Endodermal cell (in vitro differentiated cells): Measurements from ENCODE around the gene STAG3. TPM values are rescaled to one million over a fixed set of nuclear protein-coding genes. Genes with fewer than 3 reads are reported as not detected.

Source experiments
- DNase-seq: peaks from one replicate; pipeline ENCODE4 v3.0.0-alpha.2; 2017
- H3K27ac ChIP-seq: 2 replicates; pipeline ENCODE4 v1.5.1; 2013; ENCODE audit warnings: mild to moderate bottlenecking, low read depth, low read length, moderate library complexity
- H3K27me3 ChIP-seq: 2 replicates; pipeline ENCODE4 v1.6.1; 2013; ENCODE audit warnings: mild to moderate bottlenecking, low read length, moderate library complexity; ENCODE audit not compliant: insufficient read depth, control insufficient read depth, poor library complexity, severe bottlenecking
- H3K36me3 ChIP-seq: 2 replicates; pipeline ENCODE4 v1.7.0; 2013; ENCODE audit warnings: mild to moderate bottlenecking, low read length, moderate library complexity; ENCODE audit not compliant: control insufficient read depth, insufficient read depth
- H3K4me1 ChIP-seq: one replicate; pipeline ENCODE4 v1.7.0; 2013; ENCODE audit warnings: low read length; ENCODE audit not compliant: control insufficient read depth, insufficient read depth
- H3K4me3 ChIP-seq: 2 replicates; pipeline ENCODE4 v1.5.1; 2013; ENCODE audit warnings: mild to moderate bottlenecking, low read length, moderate library complexity
- H3K9ac ChIP-seq: 2 replicates; pipeline ENCODE4 v1.6.1; 2013; ENCODE audit warnings: mild to moderate bottlenecking, low read length, moderate library complexity; ENCODE audit not compliant: poor library complexity, severe bottlenecking; ENCODE audit errors: extremely low read depth
- H3K9me3 ChIP-seq: 2 replicates; pipeline ENCODE4 v1.6.1; 2013; ENCODE audit warnings: mild to moderate bottlenecking, low read length, moderate library complexity; ENCODE audit not compliant: control insufficient read depth
- H3K27ac Mint-ChIP-seq: 2 replicates; pipeline ENCODE4 v1.8.0; 2020; ENCODE audit warnings: mixed read lengths
- H3K27me3 Mint-ChIP-seq: 2 replicates; pipeline ENCODE4 v1.8.0; 2021; ENCODE audit warnings: mild to moderate bottlenecking, mixed read lengths; ENCODE audit not compliant: insufficient read depth
- H3K36me3 Mint-ChIP-seq: 2 replicates; pipeline ENCODE4 v1.8.0; 2020; ENCODE audit warnings: low read depth, mixed read lengths
- H3K4me1 Mint-ChIP-seq: 2 replicates; pipeline ENCODE4 v1.8.0; 2020; ENCODE audit warnings: mixed read lengths
- H3K4me3 Mint-ChIP-seq: 2 replicates; pipeline ENCODE4 v1.8.0; 2020; ENCODE audit warnings: mild to moderate bottlenecking, moderate library complexity, mixed read lengths
- H3K9me3 Mint-ChIP-seq: 2 replicates; pipeline ENCODE4 v1.8.0; 2020; ENCODE audit warnings: mild to moderate bottlenecking, mixed read lengths
- WGBS, 2 experiments: methylation state at CpG; one replicate each; pipeline versions ENCODE4 v1.1.5 to v1.1.7; 2013; ENCODE audit warnings: missing lambda C conversion rate in 2 of 2, mixed read lengths in 1 of 2; ENCODE audit not compliant: insufficient coverage in 1 of 2, insufficient read length in 1 of 2; 5-methylcytosine and 5-hydroxymethylcytosine counted together
- total RNA-seq, 2 donors: library from RNA; stranded (reverse); fragmentation: NEBNext Ultra II Directional in 1 of 2; extraction: Animal tissue kit (Norgen Biotek cat#: 25700) in 1 of 2; gene quantifications; 2 replicates in 1 of 2; 3 replicates in 1 of 2; pipeline ENCODE4 v1.2.1, GENCODE V29; 2021
- TF ChIP-seq, protein P1 (sequence below): fragments of 200-600 bp; sonication (generic); conservative IDR thresholded peaks from 2 replicates; pipeline ENCODE4 v1.5.0; 2021; ENCODE audit warnings: antibody characterized with exemption, mild to moderate bottlenecking

The STAG3 gene
- total RNA-seq, 2 donors from 2014 or later = 1.2 to 3.3 TPM

DNA sequence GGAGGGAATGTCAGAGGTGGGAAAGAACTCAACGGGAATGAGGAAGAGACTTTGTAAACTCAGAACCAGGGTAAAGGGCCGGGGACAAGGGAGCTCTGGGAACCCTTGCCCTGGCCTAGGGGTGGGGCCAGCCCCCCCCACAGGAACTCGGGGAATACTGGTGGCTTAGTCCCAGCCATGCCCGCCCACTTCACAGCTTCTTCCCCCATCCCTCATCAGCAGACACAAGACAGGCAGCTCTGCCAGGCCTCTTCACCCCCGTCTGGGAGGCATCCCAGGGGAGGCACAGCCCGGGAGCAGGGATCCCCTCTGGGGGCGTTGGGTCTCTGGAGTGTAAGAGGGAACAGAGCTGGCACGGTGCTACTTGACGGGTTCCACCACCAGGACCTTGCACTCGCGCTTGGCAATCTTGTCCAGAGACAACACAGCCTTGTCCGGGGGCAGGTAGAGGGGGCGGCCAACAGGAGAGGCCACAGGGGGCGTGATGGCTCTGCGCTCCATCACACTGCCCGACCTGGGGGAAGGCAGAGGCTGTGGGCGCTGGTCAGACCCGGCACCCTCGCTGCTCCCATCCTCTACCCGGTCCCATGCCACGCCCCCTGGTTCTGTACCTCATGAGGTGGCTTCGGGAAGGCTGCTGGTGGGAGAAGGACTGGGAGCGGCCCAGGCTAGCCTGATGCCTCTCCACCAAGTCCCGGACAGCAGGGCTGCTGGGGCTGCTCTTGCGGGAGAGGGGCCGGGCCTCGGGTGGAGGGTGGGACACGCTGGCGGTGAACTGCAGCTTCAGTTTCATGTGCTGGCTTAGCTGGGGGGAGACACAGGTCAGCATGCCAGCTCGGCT, 22.8 kb upstream of the STAG3 start:
- H3K27me3 ChIP-seq = no peaks in the 10 kb centered on the region
- no peak overlapping the region for H3K9ac ChIP-seq
- Mint-ChIP-seq H3K4me3 (peak overlapping the region; percentile 18), H3K4me1 (peaks cover 41% of the 10 kb centered on the region), H3K9me3 (no peaks in the 10 kb centered on the region), H3K27ac (peak overlapping the region; percentile 79), H3K27me3 (no peaks in the 10 kb centered on the region), H3K36me3 (peaks cover 41% of the 10 kb centered on the region)
- H3K27ac ChIP-seq = no peak overlapping the region
- 79 to 96% methylated on average over 9 to 30 of the region's 30 CpGs for WGBS, 2 experiments
- H3K9me3 ChIP-seq = no peaks in the 10 kb centered on the region
- H3K4me3 ChIP-seq = no peak overlapping the region
- DNase-seq = peak; percentile 86
- peaks cover 21% of the 10 kb centered on the region for H3K4me1 ChIP-seq
- H3K36me3 ChIP-seq = peaks cover 47% of the 10 kb centered on the region
- TF ChIP-seq, protein P1, sequence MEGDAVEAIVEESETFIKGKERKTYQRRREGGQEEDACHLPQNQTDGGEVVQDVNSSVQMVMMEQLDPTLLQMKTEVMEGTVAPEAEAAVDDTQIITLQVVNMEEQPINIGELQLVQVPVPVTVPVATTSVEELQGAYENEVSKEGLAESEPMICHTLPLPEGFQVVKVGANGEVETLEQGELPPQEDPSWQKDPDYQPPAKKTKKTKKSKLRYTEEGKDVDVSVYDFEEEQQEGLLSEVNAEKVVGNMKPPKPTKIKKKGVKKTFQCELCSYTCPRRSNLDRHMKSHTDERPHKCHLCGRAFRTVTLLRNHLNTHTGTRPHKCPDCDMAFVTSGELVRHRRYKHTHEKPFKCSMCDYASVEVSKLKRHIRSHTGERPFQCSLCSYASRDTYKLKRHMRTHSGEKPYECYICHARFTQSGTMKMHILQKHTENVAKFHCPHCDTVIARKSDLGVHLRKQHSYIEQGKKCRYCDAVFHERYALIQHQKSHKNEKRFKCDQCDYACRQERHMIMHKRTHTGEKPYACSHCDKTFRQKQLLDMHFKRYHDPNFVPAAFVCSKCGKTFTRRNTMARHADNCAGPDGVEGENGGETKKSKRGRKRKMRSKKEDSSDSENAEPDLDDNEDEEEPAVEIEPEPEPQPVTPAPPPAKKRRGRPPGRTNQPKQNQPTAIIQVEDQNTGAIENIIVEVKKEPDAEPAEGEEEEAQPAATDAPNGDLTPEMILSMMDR = no peak

DNA sequence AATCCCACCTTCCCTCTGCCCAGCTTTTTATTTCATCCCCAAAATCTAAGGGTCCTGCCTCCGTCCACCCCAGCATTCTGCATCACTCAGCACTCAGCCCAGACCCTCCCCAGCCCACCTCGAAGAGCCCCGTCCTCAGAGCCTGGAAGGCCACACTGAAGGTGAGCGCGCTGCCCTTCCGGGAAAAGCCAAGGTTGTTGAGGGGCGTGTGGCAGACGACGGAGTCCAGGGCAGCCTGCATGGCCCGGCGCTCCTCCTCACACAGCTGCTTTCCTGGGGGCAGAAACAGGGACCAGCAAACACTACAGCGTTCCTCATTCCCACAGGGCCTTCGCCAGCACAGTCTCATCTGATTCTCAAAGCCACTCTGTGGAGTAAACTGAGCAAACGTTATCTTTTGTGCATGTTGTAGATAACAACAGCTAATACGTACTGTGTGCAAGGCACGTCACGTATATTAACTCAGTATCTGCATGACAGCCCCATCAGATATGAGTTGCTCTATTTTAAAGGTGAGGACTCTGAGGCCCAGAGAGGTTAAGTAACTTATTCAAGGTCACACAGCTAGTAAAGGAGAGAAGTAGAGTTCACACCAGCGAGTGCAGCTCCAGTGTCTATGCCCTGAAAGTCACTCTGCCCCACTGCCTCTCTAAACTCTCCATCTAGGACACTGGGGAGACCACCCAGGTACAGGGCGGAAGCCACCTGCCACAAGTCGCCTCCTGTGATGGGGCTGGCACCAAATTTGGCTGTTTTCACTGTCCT, 22.0 kb upstream of the STAG3 start:
- WGBS, 2 experiments = 92 to 93% methylated on average over 11 to 20 of the region's 20 CpGs
- no peak overlapping the region for H3K4me3 ChIP-seq
- Mint-ChIP-seq H3K36me3 (peaks cover 34% of the 10 kb centered on the region), H3K4me3 (no peak overlapping the region), H3K27ac (peak overlapping the region; percentile 48), H3K4me1 (peaks cover 37% of the 10 kb centered on the region), H3K27me3 (no peaks in the 10 kb centered on the region), H3K9me3 (no peaks in the 10 kb centered on the region)
- no peaks in the 10 kb centered on the region for H3K27me3 ChIP-seq
- TF ChIP-seq, protein P1 = no peak
- H3K9ac ChIP-seq = no peak overlapping the region
- no peaks in the 10 kb centered on the region for H3K9me3 ChIP-seq
- peaks cover 21% of the 10 kb centered on the region for H3K4me1 ChIP-seq
- peaks cover 47% of the 10 kb centered on the region for H3K36me3 ChIP-seq
- H3K27ac ChIP-seq = no peak overlapping the region
- no peak for DNase-seq

DNA sequence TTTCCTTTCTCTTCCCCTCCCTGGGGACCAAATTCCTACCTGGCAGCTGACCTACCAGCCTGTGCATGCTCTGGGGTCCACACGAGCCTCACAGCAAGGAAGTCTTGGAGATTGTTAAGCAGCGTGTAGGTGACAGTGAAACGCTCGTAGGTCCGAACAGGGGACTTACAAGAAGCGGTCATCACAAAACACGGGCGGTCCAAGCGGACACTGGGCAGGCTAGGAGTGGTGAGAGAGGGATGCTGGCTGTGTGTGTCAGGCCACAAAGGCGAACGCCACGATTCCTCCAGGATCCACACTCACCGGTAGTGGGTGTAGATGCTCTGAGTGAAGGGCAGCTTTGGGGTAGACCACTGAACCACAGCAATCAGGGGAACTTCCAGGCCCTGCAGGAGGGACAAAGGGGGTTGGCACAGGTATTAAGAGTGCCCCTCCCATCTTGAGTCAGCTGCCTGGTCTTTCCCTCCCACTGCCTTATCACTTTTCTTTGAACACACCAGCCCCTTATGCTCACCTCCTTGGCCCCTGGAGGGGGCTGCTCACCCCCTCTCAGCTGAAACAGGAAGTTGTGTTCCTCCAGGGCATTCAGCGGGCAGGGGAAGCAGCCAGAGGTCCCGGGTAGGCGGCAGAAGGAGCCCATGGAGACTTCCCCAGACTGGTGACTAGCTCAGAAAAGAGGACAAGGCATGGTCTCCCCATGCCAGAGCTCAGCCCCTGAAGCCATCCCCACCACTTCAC, 21.2 kb upstream of the STAG3 start:
- TF ChIP-seq, protein P1 = no peak
- H3K27me3 ChIP-seq = no peaks in the 10 kb centered on the region
- peaks cover 37% of the 10 kb centered on the region for H3K4me1 Mint-ChIP-seq
- no peak overlapping the region for H3K27ac Mint-ChIP-seq
- H3K4me1 ChIP-seq = peaks cover 21% of the 10 kb centered on the region
- peak; percentile 44 for DNase-seq
- peak overlapping the region; percentile 84 for H3K4me3 ChIP-seq
- H3K9me3 ChIP-seq = no peaks in the 10 kb centered on the region
- no peaks in the 10 kb centered on the region for H3K27me3 Mint-ChIP-seq
- no peak overlapping the region for H3K9ac ChIP-seq
- H3K36me3 Mint-ChIP-seq = peaks cover 33% of the 10 kb centered on the region
- whole genome bisulfite sequencing, 2 experiments = 94 to 96% methylated on average over 14 to 16 of the region's 16 CpGs
- H3K4me3 Mint-ChIP-seq = peak overlapping the region; percentile 62
- no peak overlapping the region for H3K27ac ChIP-seq
- no peaks in the 10 kb centered on the region for H3K9me3 Mint-ChIP-seq
- H3K36me3 ChIP-seq = peaks cover 47% of the 10 kb centered on the region
